Measurements from ENCODE around the gene NANOS1.

Gene NANOS1

GRCh38 chr10:119029613-119030420, at the start of gene NANOS1:
TSS of gene NANOS1 (plus strand) at chr10:119029714. CDS start at chr10:119029802, 88 bp downstream.
- DNase-seq = no peak

GRCh38 chr10:118980135-118980865, 49.2 kb upstream of the NANOS1 start:
- DNase-seq = no peak

GRCh38 chr10:118980870-118981269, 48.6 kb upstream of the NANOS1 start:
- DNase-seq = no peak

GRCh38 chr10:118981946-118982345, 47.6 kb upstream of the NANOS1 start:
- no peak for DNase-seq

- DNase-seq = no peak
These were observed 47.1 kb upstream of the NANOS1 start for GRCh38 chr10:118982366-118982765.

- DNase-seq = no peak
These were observed 46.3 kb upstream of the NANOS1 start for GRCh38 chr10:118983263-118983662.

GRCh38 chr10:118985576-118985975, 43.9 kb upstream of the NANOS1 start:
- DNase-seq = no peak

GRCh38 chr10:118986815-118987790, 42.4 kb upstream of the NANOS1 start:
- DNase-seq = no peak

- DNase-seq = no peak
These were observed 39.2 kb upstream of the NANOS1 start for GRCh38 chr10:118990326-118990725.

- DNase-seq = no peak
These were observed 37.0 kb upstream of the NANOS1 start for GRCh38 chr10:118992496-118992895.

- no peak for DNase-seq
These were observed 36.3 kb upstream of the NANOS1 start for GRCh38 chr10:118993214-118993613.

GRCh38 chr10:118994321-118994720, 35.2 kb upstream of the NANOS1 start:
- no peak for DNase-seq

- no peak for DNase-seq
These were observed 33.8 kb upstream of the NANOS1 start for GRCh38 chr10:118995739-118996138.

- no peak for DNase-seq
These were observed 32.1 kb upstream of the NANOS1 start for GRCh38 chr10:118997379-118997778.

GRCh38 chr10:118998183-118998582, 31.3 kb upstream of the NANOS1 start:
- DNase-seq = no peak

GRCh38 chr10:119001717-119002500, 27.6 kb upstream of the NANOS1 start:
- no peak for DNase-seq

- no peak for DNase-seq
These were observed 25.8 kb upstream of the NANOS1 start for GRCh38 chr10:119003572-119004289.

GRCh38 chr10:119005362-119006043, 24.0 kb upstream of the NANOS1 start:
- no peak for DNase-seq

- DNase-seq = no peak
These were observed 22.9 kb upstream of the NANOS1 start for GRCh38 chr10:119006451-119007210.

- no peak for DNase-seq
These were observed 22.3 kb upstream of the NANOS1 start for GRCh38 chr10:119007211-119007574.
